Stimulated activated CD4-positive, alpha-beta T cell treated with anti-CD3 and anti-CD28 coated beads, TNF-alpha, amount 100 ng/mL, for 48 hours (primary cell): ENCODE data around the gene NPAS3.

Experiments
- DNase-seq, 3 donors: peaks; one replicate each; pipeline ENCODE4 v3.0.0-alpha.2; 2020; ENCODE audit warnings: low read depth in 3 of 3

NPAS3 gene

GRCh38 chr14:33511851-33512640 lies 573.4 kb downstream of the NPAS3 start:
- no peak for DNase-seq

GRCh38 chr14:33515441-33515840 lies 576.8 kb downstream of the NPAS3 start:
- no peak for DNase-seq

GRCh38 chr14:33515899-33516298 lies 577.2 kb downstream of the NPAS3 start:
- no peak for DNase-seq

- no peak for DNase-seq
These were observed 578.3 kb downstream of the NPAS3 start for GRCh38 chr14:33516898-33517436.

GRCh38 chr14:33521192-33521591 lies 582.5 kb downstream of the NPAS3 start:
- DNase-seq, result no peak

- no peak for DNase-seq
These were observed 585.6 kb downstream of the NPAS3 start for GRCh38 chr14:33524244-33524643.

- no peak for DNase-seq
These were observed 586.9 kb downstream of the NPAS3 start for GRCh38 chr14:33525626-33526025.

GRCh38 chr14:33527023-33527634 lies 588.5 kb downstream of the NPAS3 start:
- DNase-seq, result no peak

GRCh38 chr14:33528655-33529054 lies 590.0 kb downstream of the NPAS3 start:
- no peak for DNase-seq

- no peak for DNase-seq
These were observed 591.4 kb downstream of the NPAS3 start for GRCh38 chr14:33529787-33530757.

GRCh38 chr14:33532553-33532952 lies 593.9 kb downstream of the NPAS3 start:
- DNase-seq, result no peak

GRCh38 chr14:33534104-33534503 lies 595.4 kb downstream of the NPAS3 start:
- no peak for DNase-seq

GRCh38 chr14:33534632-33535031 lies 596.0 kb downstream of the NPAS3 start:
- no peak for DNase-seq

- no peak for DNase-seq
These were observed 601.3 kb downstream of the NPAS3 start for GRCh38 chr14:33539918-33540357.

- no peak for DNase-seq
These were observed 602.5 kb downstream of the NPAS3 start for GRCh38 chr14:33541171-33541570.

- DNase-seq, result no peak
These were observed 603.9 kb downstream of the NPAS3 start for GRCh38 chr14:33542338-33543287.

- no peak for DNase-seq
These were observed 607.0 kb downstream of the NPAS3 start for GRCh38 chr14:33545696-33546095.

- DNase-seq, result no peak
These were observed 609.9 kb downstream of the NPAS3 start for GRCh38 chr14:33548606-33549005.

GRCh38 chr14:33551963-33552362 lies 613.3 kb downstream of the NPAS3 start:
- DNase-seq, result no peak

GRCh38 chr14:33553706-33554278 lies 615.1 kb downstream of the NPAS3 start:
- DNase-seq, result no peak
